ENCODE results near the gene ABR.

Gene ABR

GRCh38 chr17:1003633-1003971, 176.2 kb downstream of the ABR start:
- ChIA-PET CTCF (no interaction called here), POLR2A (no interaction called here)
- H3K4me1 ChIP-seq (ENCODE audit: control extremely low read depth in 1 of 4, control insufficient read depth in 4 of 4, insufficient read depth in 4 of 4, low read length in 3 of 4), result peaks cover 0 to 29% (median 12%) of the 10 kb centered on the region in 4 experiments
- H3K9me3 ChIP-seq (ENCODE audit: control extremely low read depth in 1 of 5, control insufficient read depth in 4 of 5, insufficient read depth in 2 of 5, low read depth in 1 of 5, low read length in 4 of 5), result no peaks in the 10 kb centered on the region
- no peak for DNase-seq
- 97% methylated on average over 5 of the region's 5 CpGs for WGBS (ENCODE audit: insufficient coverage)
- H3K27ac ChIP-seq (ENCODE audit: insufficient read depth in 1 of 2, low read depth in 1 of 2, low read length in 2 of 2, poor library complexity in 1 of 2, severe bottlenecking in 2 of 2), result no peak overlapping the region
- no peaks in the 10 kb centered on the region for H3K27me3 ChIP-seq (replicated peaks in 2 of 5; ENCODE audit: control insufficient read depth in 4 of 5, insufficient read depth in 5 of 5, low read length in 4 of 5)
- peaks cover 8 to 87% (median 46%) of the 10 kb centered on the region in 4 experiments for H3K36me3 ChIP-seq (ENCODE audit: control insufficient read depth in 4 of 4, insufficient read depth in 4 of 4, low read length in 3 of 4)
- H3K4me3 ChIP-seq (ENCODE audit: control insufficient read depth in 1 of 7, extremely low read depth in 1 of 7, insufficient read depth in 4 of 7, low read depth in 2 of 7, low read length in 6 of 7), result no peak overlapping the region

DNA sequence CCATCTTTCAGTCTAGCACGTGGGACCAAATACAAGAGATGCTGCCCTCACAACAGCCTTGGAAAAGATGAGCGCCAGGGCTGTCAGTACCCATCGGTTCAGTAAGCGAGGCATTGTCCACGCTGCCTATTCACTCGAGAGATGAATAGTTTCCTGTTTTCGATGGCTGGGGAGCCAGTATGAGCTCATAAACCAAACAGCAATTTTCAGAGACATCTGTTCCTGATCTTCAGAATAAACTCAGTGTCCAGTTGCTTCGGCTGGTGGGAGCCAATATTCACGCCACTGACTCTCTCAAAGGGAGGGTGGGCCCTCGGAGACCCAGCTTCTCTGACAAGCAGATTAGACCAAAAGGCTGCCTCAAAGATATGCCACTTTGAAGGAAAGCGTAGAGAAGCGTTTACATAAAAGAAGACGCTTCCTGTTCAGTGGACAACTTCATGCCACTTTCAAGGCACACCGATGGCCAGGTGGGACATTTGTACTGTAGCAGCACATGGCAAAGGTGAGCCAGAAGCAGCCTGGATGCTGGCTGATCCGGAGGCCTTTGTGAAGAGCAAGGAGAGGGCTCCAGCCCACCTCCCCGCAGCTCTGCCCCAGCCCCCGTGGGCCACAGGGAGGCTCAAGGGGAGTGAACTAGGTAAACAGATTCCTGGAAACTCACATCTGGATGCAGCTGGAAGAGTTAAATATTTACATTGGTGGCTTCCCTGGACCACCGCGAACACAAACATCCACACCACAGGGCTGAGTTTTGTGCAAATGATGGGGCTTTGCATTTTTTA, 176.8 kb downstream of the ABR start:
- WGBS (ENCODE audit: insufficient coverage), result 85% methylated on average over 17 of the region's 19 CpGs

GRCh38 chr17:1002412-1002753, 177.4 kb downstream of the ABR start:
- Histone ChIP-seq H3K4me1 (ENCODE audit: control extremely low read depth in 1 of 4, control insufficient read depth in 4 of 4, insufficient read depth in 4 of 4, low read length in 3 of 4) (peaks cover 8 to 40% (median 22%) of the 10 kb centered on the region in 4 experiments), H3K36me3 (ENCODE audit: control insufficient read depth in 4 of 4, insufficient read depth in 4 of 4, low read length in 3 of 4) (peaks cover 8 to 75% (median 38%) of the 10 kb centered on the region in 4 experiments), H3K27ac (ENCODE audit: insufficient read depth in 1 of 2, low read depth in 1 of 2, low read length in 2 of 2, poor library complexity in 1 of 2, severe bottlenecking in 2 of 2) (no peak overlapping the region), H3K27me3 (replicated peaks in 2 of 5; ENCODE audit: control insufficient read depth in 4 of 5, insufficient read depth in 5 of 5, low read length in 4 of 5) (no peaks in the 10 kb centered on the region), H3K4me3 (ENCODE audit: control insufficient read depth in 1 of 7, extremely low read depth in 1 of 7, insufficient read depth in 4 of 7, low read depth in 2 of 7, low read length in 6 of 7) (no peak overlapping the region), H3K9me3 (ENCODE audit: control extremely low read depth in 1 of 5, control insufficient read depth in 4 of 5, insufficient read depth in 2 of 5, low read depth in 1 of 5, low read length in 4 of 5) (no peaks in the 10 kb centered on the region)
- DNase-seq, result no peak
- POLR2A ChIA-PET, result interaction anchor here (0.6 kb wide), 1 partner anchor 109 kb away, joined by 3 read pairs; no protein-coding TSS in a partner anchor
- CTCF ChIA-PET, result interaction anchor here (0.7 to 2.0 kb wide), 2 partner anchors 53 to 54 kb away, joined by 5 to 10 read pairs; no protein-coding TSS in a partner anchor
- WGBS (ENCODE audit: insufficient coverage), result 93% methylated on average over 3 of the region's 4 CpGs

More for the DNA sequence above, 176.8 kb downstream of the ABR start:
- DNase-seq, result no peak
- H3K27me3 ChIP-seq (replicated peaks in 2 of 5; ENCODE audit: control insufficient read depth in 4 of 5, insufficient read depth in 5 of 5, low read length in 4 of 5), result no peaks in the 10 kb centered on the region
- peaks cover 2 to 35% (median 17%) of the 10 kb centered on the region in 4 experiments for H3K4me1 ChIP-seq (ENCODE audit: control extremely low read depth in 1 of 4, control insufficient read depth in 4 of 4, insufficient read depth in 4 of 4, low read length in 3 of 4)
- ChIA-PET CTCF (interaction anchor here (0.7 kb wide), 1 partner anchor 54 kb away, joined by 5 read pairs; no protein-coding TSS in a partner anchor), POLR2A (interaction anchor here (0.6 kb wide), 1 partner anchor 108 kb away, joined by 3 read pairs; no protein-coding TSS in a partner anchor)
- no peak overlapping the region for H3K27ac ChIP-seq (ENCODE audit: insufficient read depth in 1 of 2, low read depth in 1 of 2, low read length in 2 of 2, poor library complexity in 1 of 2, severe bottlenecking in 2 of 2)
- no peaks in the 10 kb centered on the region for H3K9me3 ChIP-seq (ENCODE audit: control extremely low read depth in 1 of 5, control insufficient read depth in 4 of 5, insufficient read depth in 2 of 5, low read depth in 1 of 5, low read length in 4 of 5)
- no peak overlapping the region for H3K4me3 ChIP-seq (ENCODE audit: control insufficient read depth in 1 of 7, extremely low read depth in 1 of 7, insufficient read depth in 4 of 7, low read depth in 2 of 7, low read length in 6 of 7)
- H3K36me3 ChIP-seq (ENCODE audit: control insufficient read depth in 4 of 4, insufficient read depth in 4 of 4, low read length in 3 of 4), result peaks cover 8 to 81% (median 43%) of the 10 kb centered on the region in 4 experiments

DNA sequence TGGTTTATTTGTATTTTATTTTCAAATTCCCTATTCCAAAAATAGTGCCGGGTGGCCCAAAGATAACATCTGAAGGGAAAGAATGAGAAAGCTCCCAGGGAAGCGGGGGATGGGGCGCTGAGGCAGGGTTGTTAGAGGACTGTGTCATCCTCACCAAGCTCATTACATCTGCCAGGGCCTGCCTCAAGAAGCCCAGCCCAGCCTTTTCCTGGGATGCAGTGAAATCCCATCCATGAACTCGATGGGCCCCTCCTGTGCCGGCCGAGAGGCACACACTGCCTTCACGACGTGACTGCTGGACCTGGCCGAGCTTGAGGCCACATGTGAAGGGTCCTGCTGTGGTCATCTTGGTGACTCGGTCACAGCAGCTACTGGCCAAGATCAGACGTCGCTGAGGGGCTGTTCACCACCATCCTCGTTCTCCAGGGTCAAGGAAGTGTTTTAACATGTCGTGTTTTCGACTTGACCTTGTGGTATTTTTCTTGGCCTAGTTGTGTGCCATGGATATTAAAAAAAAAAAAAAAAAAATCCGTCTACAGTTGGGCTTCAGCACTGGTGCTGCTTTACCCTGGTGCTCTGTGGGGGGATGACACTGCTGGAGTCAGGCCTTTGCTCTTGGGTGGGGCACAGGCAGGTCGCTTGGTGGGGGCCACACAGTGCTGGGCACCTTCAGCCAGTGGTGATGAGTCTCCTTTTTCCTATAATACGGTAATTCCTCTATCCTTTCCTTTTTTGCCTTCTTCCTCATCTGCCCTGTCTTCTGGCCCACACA, 178.0 kb downstream of the ABR start:
- H3K36me3 ChIP-seq (ENCODE audit: control insufficient read depth in 4 of 4, insufficient read depth in 4 of 4, low read length in 3 of 4), result peaks cover 8 to 71% (median 37%) of the 10 kb centered on the region in 4 experiments
- POLR2A ChIA-PET, result interaction anchor here (0.6 kb wide), 1 partner anchor 109 kb away, joined by 3 read pairs; no protein-coding TSS in a partner anchor
- DNase-seq, result no peak

DNA sequence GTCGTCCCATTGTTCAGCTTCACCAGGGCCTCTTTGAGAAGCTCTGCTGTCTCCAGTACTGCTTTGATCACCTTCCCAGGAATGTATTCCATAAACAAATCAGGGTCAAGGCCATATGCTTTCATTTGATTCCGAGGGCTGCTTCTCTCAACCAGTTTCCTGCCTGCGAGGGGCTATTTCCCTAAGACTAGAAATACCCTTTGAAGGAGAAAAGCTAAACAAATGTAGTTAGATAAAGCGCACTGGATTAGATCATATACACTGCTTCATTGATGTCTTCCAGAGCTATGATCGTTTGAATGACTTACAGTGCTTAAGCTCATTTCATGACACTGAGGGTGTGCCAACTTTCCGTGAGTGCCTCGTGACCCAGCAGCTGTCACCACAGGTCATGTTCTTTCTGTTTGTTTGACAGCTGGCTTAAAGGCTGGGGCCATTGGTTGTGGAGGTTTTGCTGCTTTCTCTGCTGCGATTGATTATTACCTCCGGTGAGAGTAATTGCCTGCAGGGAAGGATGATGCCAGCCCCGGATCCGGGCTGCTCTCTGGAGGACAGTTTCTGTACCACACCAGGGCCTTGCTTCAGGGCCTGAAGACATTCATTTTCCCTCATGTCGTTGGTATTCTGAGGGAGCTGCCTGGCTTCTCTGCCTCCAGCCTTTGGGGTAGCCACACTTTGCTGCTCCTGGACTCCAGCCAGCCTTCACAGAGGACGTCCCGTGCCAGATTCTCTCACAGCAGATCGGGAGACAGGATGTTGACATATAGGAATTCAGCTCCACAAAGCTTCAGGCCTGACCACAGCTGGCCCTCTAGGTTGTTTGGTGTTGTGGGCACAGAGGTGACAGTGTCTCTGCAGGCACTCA, 179.0 kb downstream of the ABR start:
- DNase-seq, result no peak
- Histone ChIP-seq H3K4me1 (ENCODE audit: control extremely low read depth in 1 of 4, control insufficient read depth in 4 of 4, insufficient read depth in 4 of 4, low read length in 3 of 4) (peaks cover 8 to 36% (median 20%) of the 10 kb centered on the region in 4 experiments), H3K27ac (ENCODE audit: insufficient read depth in 1 of 2, low read depth in 1 of 2, low read length in 2 of 2, poor library complexity in 1 of 2, severe bottlenecking in 2 of 2) (no peak overlapping the region), H3K27me3 (replicated peaks in 2 of 5; ENCODE audit: control insufficient read depth in 4 of 5, insufficient read depth in 5 of 5, low read length in 4 of 5) (no peaks in the 10 kb centered on the region), H3K9me3 (ENCODE audit: control extremely low read depth in 1 of 5, control insufficient read depth in 4 of 5, insufficient read depth in 2 of 5, low read depth in 1 of 5, low read length in 4 of 5) (no peaks in the 10 kb centered on the region), H3K4me3 (ENCODE audit: control insufficient read depth in 1 of 7, extremely low read depth in 1 of 7, insufficient read depth in 4 of 7, low read depth in 2 of 7, low read length in 6 of 7) (no peak overlapping the region), H3K36me3 (ENCODE audit: control insufficient read depth in 4 of 4, insufficient read depth in 4 of 4, low read length in 3 of 4) (peaks cover 8 to 63% (median 37%) of the 10 kb centered on the region in 4 experiments)
- 94% methylated on average over 13 of the region's 15 CpGs for WGBS (ENCODE audit: insufficient coverage)
- ChIA-PET CTCF (interaction anchor here (0.8 to 2.0 kb wide), 7 partner anchors 20 to 206 kb away, joined by 3 to 10 read pairs (median 5); no protein-coding TSS in a partner anchor), POLR2A (no interaction called here)

More for the DNA sequence above, 178.0 kb downstream of the ABR start:
- Histone ChIP-seq H3K9me3 (ENCODE audit: control extremely low read depth in 1 of 5, control insufficient read depth in 4 of 5, insufficient read depth in 2 of 5, low read depth in 1 of 5, low read length in 4 of 5) (no peaks in the 10 kb centered on the region), H3K27ac (ENCODE audit: insufficient read depth in 1 of 2, low read depth in 1 of 2, low read length in 2 of 2, poor library complexity in 1 of 2, severe bottlenecking in 2 of 2) (no peak overlapping the region), H3K4me1 (ENCODE audit: control extremely low read depth in 1 of 4, control insufficient read depth in 4 of 4, insufficient read depth in 4 of 4, low read length in 3 of 4) (peaks cover 8 to 44% (median 23%) of the 10 kb centered on the region in 4 experiments), H3K4me3 (ENCODE audit: control insufficient read depth in 1 of 7, extremely low read depth in 1 of 7, insufficient read depth in 4 of 7, low read depth in 2 of 7, low read length in 6 of 7) (no peak overlapping the region), H3K27me3 (replicated peaks in 2 of 5; ENCODE audit: control insufficient read depth in 4 of 5, insufficient read depth in 5 of 5, low read length in 4 of 5) (no peaks in the 10 kb centered on the region)
- 97% methylated on average over 12 of the region's 18 CpGs for WGBS (ENCODE audit: insufficient coverage)
- CTCF ChIA-PET, result interaction anchor here (1.2 to 2.0 kb wide), 5 partner anchors 21 to 206 kb away, joined by 4 to 10 read pairs (median 5); no protein-coding TSS in a partner anchor

- CTCF ChIA-PET, result interaction anchor here (1.8 to 2.6 kb wide), 2 partner anchors 17 to 203 kb away, joined by 7 to 20 read pairs; no protein-coding TSS in a partner anchor
- Histone ChIP-seq H3K27me3 (replicated peaks in 2 of 5; ENCODE audit: control insufficient read depth in 4 of 5, insufficient read depth in 5 of 5, low read length in 4 of 5) (no peaks in the 10 kb centered on the region), H3K27ac (ENCODE audit: insufficient read depth in 1 of 2, low read depth in 1 of 2, low read length in 2 of 2, poor library complexity in 1 of 2, severe bottlenecking in 2 of 2) (no peak overlapping the region), H3K4me1 (ENCODE audit: control extremely low read depth in 1 of 4, control insufficient read depth in 4 of 4, insufficient read depth in 4 of 4, low read length in 3 of 4) (peaks cover 8 to 17% (median 12%) of the 10 kb centered on the region in 4 experiments), H3K9me3 (ENCODE audit: control extremely low read depth in 1 of 5, control insufficient read depth in 4 of 5, insufficient read depth in 2 of 5, low read depth in 1 of 5, low read length in 4 of 5) (peaks cover 0 to 6% (median 0%) of the 10 kb centered on the region in 5 experiments), H3K4me3 (ENCODE audit: control insufficient read depth in 1 of 7, extremely low read depth in 1 of 7, insufficient read depth in 4 of 7, low read depth in 2 of 7, low read length in 6 of 7) (peak overlapping the region in 6 of 7 experiments; percentile 5 to 100 (median 94)), H3K36me3 (ENCODE audit: control insufficient read depth in 4 of 4, insufficient read depth in 4 of 4, low read length in 3 of 4) (peaks cover 8 to 37% (median 29%) of the 10 kb centered on the region in 4 experiments)
- 89% methylated on average over 2 of the region's 2 CpGs for WGBS (ENCODE audit: insufficient coverage)
- DNase-seq, result no peak
- POLR2A ChIA-PET, result no interaction called here
These were observed 181.7 kb downstream of the ABR start for GRCh38 chr17:998111-998510.
